Subcutaneous adipose tissue (tissue), 4 donors: ENCODE measurements around the gene PIWIL4. TPM values are rescaled to one million over a fixed set of nuclear protein-coding genes. Genes with fewer than 3 reads are reported as not detected.

Experiments used
- CTCF ChIP-seq: fragments of 450-650 bp; IDR thresholded peaks from one replicate; pipeline ENCODE4 v1.5.1; 2016; ENCODE audit warnings: low read depth, mild to moderate bottlenecking, control low read depth, antibody characterized with exemption, moderate library complexity
- total RNA-seq, 4 donors: library from RNA; depleted of rRNA; stranded (reverse); fragments of >200 nt; gene quantifications; one replicate each; pipeline ENCODE4 v1.1.0, GENCODE V29; 2016

PIWIL4 gene
- total RNA-seq, 4 donors from 2014 or later, result 2.8 to 9.0 (median 7.6) TPM

DNA sequence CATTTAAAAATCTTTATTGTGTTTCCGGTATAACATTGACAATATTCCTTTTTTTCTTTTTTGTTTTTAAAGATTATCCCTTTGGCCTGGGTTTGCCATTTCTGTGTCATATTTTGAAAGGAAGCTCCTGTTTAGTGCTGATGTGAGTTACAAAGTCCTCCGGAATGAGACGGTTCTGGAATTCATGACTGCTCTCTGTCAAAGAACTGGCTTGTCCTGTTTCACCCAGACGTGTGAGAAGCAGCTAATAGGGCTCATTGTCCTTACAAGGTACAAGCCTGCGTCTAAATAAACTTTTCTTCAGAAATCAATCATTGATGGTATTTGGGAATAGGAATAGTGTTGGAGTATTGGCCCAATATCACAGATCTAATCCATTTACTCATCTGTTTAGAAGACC lies 19.8 kb downstream of the PIWIL4 start:
- TF ChIP-seq CTCF, result no peak

DNA sequence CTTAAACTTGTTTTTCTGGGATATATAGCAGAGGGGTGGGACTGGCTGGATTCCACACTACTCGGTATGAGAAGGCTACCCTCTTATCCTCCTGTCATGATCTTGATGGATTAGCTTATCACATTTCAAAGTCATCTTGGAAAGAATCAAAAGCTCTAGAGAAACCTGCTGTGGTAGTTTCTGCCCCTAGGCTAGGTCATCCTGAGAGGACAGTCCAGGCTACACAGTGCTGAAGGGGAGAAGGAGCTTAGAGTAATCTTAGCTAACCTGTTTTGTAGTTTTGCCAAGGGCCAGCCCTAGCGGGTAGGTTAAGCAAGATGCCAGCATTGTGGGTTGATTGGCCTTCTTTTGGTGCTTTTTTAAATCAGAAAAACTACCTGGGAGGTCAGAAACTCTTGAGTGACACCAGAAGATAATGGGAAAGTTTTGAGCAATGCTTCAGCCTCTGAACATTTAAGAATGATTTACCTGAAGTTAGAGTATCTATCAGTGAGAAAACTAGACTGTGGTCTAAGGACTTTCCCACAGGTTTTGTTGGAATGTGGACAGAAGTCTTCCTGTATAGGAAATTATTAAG lies 21.3 kb downstream of the PIWIL4 start:
- no peak for TF ChIP-seq CTCF

DNA sequence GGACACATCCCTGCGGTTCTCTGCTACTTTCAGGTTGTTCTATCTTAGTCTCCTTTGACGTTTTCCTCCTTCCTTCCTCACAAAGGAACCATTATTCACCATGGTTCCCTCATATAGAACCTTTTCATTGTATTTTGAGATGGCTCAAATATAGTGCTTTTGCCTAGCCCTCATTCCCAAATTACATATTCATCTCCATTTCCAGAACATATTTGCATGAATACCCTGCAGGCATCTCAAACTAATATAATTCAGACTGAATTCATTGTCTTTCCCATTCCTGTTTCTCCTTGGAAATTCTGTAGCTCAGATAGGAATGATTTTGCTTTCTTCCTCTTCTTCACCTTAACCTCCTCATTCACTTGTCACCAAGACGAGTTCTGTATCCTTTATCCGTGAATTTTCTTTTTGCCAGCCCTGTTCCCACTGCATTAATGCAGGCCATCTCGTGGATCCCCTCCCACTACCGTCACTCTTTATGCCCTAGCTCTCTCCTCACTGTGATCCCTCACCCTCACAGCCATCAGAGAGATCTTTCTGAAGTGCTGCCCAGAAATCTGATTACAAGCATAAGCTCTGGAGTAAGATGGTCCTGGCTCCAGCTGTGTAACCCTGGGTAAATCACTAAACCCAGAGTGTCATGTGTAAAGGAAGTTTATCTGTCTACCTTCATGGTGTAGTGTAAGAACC lies 23.3 kb downstream of the PIWIL4 start:
- TF ChIP-seq CTCF, result no peak

DNA sequence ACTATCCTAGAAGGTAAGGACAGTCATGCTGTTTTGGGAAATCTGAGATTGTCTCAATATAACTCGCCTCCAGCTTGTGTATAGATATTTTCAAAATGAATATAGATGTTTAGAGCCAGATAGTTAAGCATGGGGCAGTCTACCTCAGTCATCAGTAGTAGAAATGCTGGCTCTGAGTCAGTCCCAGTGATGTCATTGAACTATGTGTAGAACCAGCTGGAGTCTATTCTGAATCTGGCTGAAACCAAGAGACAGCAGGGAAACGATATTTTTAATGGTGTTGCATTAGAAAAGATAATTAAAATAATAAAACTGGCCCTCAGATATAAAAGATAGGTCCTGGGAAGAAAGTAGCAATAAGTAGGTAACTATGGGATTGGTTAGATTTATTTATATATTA lies 25.9 kb downstream of the PIWIL4 start:
- no peak for TF ChIP-seq CTCF

DNA sequence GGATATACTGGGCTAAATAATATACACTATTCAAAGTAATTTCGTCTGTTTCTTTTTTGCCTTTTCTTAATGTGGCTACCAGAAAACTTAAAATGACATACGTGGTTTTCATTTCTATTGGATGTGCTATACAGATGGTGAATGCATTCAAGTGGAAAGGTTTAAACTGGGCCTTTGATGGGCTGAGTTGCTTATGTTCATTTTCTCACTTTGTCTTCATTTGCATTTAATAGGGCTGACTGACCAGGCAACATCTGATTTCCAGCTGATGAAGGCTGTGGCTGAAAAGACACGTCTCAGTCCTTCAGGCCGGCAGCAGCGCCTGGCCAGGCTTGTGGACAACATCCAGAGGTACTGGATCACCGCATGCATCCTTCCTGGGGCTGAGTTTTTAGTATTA lies 27.9 kb downstream of the PIWIL4 start:
- TF ChIP-seq CTCF, result no peak

- TF ChIP-seq CTCF, result no peak
Observed at GRCh38 chr11:94597896-94598295, 30.7 kb downstream of the PIWIL4 start.

GRCh38 chr11:94599510-94599909 lies 32.3 kb downstream of the PIWIL4 start:
- no peak for TF ChIP-seq CTCF
